ENCODE data around the gene PYY.
A peak's percentile ranks its signal among the peaks of the same experiment; 100 is the strongest.
"Not testable (repeated sequence)": the region's sequence is repeated elsewhere in the genome, so short reads cannot be mapped to it uniquely, and the experiment has no call there.

The PYY gene

DNA sequence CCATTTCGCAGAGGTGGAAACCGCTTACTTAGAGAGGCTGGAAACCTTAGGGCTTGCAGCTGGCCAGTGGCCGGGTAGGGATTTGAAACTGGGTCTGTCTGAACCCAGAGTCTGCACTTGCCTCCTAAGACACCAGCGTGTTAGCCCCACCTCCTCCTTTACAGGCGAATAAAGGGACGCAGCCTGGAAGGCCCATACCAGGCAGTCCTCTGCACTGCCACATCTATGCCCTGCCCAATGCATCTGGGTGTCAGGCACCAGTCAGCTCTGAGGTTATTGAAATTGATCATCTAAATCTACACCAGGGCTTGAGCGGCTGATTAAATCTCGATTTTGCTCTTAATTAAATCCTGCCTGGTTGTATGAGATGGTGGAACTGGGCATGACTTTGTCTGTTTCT, 30.8 kb upstream of the PYY start:
- peaks cover 33% of the 10 kb centered on the region for H3K27me3 Mint-ChIP-seq
- H3K36me3 Mint-ChIP-seq, result no peaks in the 10 kb centered on the region
- H3K9me3 Mint-ChIP-seq, result no peaks in the 10 kb centered on the region
- H3K4me1 Mint-ChIP-seq, result peaks cover 4% of the 10 kb centered on the region
- H3K4me3 Mint-ChIP-seq, result peak overlapping the region; percentile 58
- H3K27ac Mint-ChIP-seq, result no peak overlapping the region

- no peak overlapping the region for H3K27ac Mint-ChIP-seq
- H3K36me3 Mint-ChIP-seq, result no peaks in the 10 kb centered on the region
- H3K9me3 Mint-ChIP-seq, result no peaks in the 10 kb centered on the region
- H3K4me3 Mint-ChIP-seq, result peak overlapping the region; percentile 58
- peaks cover 4% of the 10 kb centered on the region for H3K4me1 Mint-ChIP-seq
- peaks cover 33% of the 10 kb centered on the region for H3K27me3 Mint-ChIP-seq
Observed at GRCh38 chr17:43983515-43984411, 30.0 kb upstream of the PYY start.

DNA sequence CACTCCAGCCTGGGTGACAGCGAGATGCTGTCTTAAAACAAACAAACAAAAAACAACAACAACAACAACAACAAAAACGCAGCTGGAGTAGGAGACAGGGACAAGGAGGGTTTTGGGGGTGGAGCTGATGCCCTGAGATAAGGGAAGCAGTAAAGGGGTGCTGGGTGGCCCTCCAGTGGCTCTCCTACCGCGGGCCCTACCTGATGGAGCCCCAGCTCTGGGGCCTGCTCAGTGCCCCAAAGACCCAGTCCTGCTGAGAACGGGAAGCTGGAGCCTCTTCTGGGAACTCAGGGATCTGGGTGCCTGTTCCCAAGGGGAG, 29.4 kb upstream of the PYY start:
- Mint-ChIP-seq H3K27ac (no peak overlapping the region), H3K9me3 (no peaks in the 10 kb centered on the region), H3K4me3 (peak overlapping the region; percentile 33), H3K36me3 (no peaks in the 10 kb centered on the region), H3K27me3 (peaks cover 30% of the 10 kb centered on the region), H3K4me1 (peaks cover 4% of the 10 kb centered on the region)

GRCh38 chr17:43982171-43982570, 28.4 kb upstream of the PYY start:
- H3K27ac Mint-ChIP-seq, result no peak overlapping the region
- H3K9me3 Mint-ChIP-seq, result no peaks in the 10 kb centered on the region
- H3K27me3 Mint-ChIP-seq, result peaks cover 23% of the 10 kb centered on the region
- H3K36me3 Mint-ChIP-seq, result no peaks in the 10 kb centered on the region
- no peak overlapping the region for H3K4me3 Mint-ChIP-seq
- H3K4me1 Mint-ChIP-seq, result peaks cover 4% of the 10 kb centered on the region

GRCh38 chr17:43979671-43980070, 25.9 kb upstream of the PYY start:
- Mint-ChIP-seq H3K4me3 (no peak overlapping the region), H3K4me1 (peaks cover 4% of the 10 kb centered on the region), H3K9me3 (no peaks in the 10 kb centered on the region), H3K27me3 (peaks cover 20% of the 10 kb centered on the region), H3K36me3 (no peaks in the 10 kb centered on the region), H3K27ac (no peak overlapping the region)

DNA sequence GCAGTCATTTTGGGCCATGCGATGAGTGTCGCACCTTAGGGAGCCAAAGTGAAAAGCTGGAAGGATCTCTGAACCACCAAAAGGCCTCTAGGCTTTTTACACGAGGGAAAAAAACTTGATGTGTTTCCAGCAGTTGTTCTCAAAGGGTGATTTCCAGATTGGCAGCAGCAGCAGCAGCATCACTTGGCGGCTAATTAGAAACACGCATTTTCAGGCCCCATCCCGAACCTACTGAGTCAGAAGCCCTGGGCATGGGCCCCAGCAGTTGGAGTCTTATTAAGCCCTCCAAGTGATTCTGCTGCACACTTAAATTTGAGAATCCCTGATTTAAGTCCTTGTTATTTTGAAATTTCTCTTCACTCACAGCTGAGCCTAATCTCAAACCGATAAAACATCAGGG, 25.3 kb upstream of the PYY start:
- H3K4me1 Mint-ChIP-seq, result no peaks in the 10 kb centered on the region
- H3K27ac Mint-ChIP-seq, result no peak overlapping the region
- H3K27me3 Mint-ChIP-seq, result peaks cover 21% of the 10 kb centered on the region
- no peaks in the 10 kb centered on the region for H3K36me3 Mint-ChIP-seq
- no peaks in the 10 kb centered on the region for H3K9me3 Mint-ChIP-seq
- no peak overlapping the region for H3K4me3 Mint-ChIP-seq

GRCh38 chr17:43978078-43978477, 24.3 kb upstream of the PYY start:
- no peak overlapping the region for H3K4me3 Mint-ChIP-seq
- peaks cover 20% of the 10 kb centered on the region for H3K27me3 Mint-ChIP-seq

GRCh38 chr17:43976963-43977837, 23.5 kb upstream of the PYY start:
- Mint-ChIP-seq H3K27me3 (peaks cover 12% of the 10 kb centered on the region), H3K9me3 (no peaks in the 10 kb centered on the region), H3K27ac (no peak overlapping the region), H3K36me3 (no peaks in the 10 kb centered on the region), H3K4me3 (no peak overlapping the region), H3K4me1 (no peaks in the 10 kb centered on the region)

More at GRCh38 chr17:43978078-43978477, 24.3 kb upstream of the PYY start:
- H3K27ac Mint-ChIP-seq, result no peak overlapping the region
- H3K36me3 Mint-ChIP-seq, result no peaks in the 10 kb centered on the region
- no peaks in the 10 kb centered on the region for H3K9me3 Mint-ChIP-seq
- H3K4me1 Mint-ChIP-seq, result no peaks in the 10 kb centered on the region

DNA sequence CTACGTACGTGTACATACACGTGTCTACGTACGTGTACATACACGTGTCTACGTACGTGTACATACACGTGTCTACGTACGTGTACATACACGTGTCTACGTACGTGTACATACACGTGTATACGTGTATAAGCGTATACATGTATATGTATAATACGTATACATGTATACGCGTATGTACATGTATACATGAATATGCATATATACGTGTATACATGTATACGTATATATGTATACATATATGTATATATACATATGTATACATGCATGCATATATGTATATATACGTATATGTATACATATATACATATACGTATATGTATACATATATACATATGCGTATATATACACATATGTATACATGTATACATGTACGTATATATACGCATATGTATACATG, 22.2 kb upstream of the PYY start:
- no peak overlapping the region for H3K4me3 Mint-ChIP-seq
- no peaks in the 10 kb centered on the region for H3K36me3 Mint-ChIP-seq

DNA sequence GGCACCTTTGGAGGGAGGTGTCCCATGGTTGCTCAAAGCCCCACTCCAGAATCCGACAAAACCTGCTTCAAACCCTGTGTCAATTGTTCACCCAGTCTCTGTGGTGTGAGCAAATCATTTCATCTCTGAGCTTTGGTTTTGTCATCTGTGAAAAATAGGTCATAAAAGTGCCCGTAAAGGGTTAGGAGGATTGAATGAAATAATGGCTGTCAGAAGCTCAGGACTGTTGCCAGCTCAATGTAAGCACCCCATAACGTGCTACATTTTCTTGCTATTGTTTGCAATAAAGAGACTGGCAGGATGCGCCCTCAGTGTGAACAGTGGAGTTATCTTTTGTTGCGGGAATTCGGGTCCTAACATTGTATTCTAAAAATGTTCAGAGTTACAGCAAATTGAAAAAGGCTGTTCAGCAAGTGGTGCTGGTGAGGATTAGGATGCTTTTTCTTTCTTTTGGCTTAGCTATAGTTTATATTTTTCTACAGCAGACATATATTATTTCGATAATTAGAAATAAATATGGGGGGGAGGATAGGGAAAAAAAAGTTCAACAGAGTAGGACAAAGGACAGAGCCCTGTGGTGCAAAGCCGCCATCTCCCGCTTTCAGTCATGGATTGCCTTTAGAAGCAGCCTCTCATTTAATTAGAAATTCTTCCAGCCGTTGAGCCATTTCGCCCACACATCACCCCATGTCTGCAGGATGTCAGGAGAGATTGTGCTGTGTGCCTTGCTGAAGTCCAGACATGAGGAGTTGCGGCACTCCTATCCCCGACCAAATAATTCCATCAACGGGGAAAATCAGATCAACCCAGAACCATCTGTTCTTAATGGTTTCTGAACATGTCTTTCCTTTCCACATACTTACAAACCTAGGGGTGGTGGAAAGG, 20.9 kb upstream of the PYY start:
- Mint-ChIP-seq H3K36me3 (no peaks in the 10 kb centered on the region), H3K27ac (no peak overlapping the region), H3K4me3 (no peak overlapping the region), H3K9me3 (no peaks in the 10 kb centered on the region), H3K4me1 (peaks cover 7% of the 10 kb centered on the region), H3K27me3 (peaks cover 4% of the 10 kb centered on the region)

More for the DNA sequence above, 22.2 kb upstream of the PYY start:
- Mint-ChIP-seq H3K27ac (no peak overlapping the region), H3K9me3 (no peaks in the 10 kb centered on the region), H3K4me1 (peaks cover 7% of the 10 kb centered on the region), H3K27me3 (peaks cover 5% of the 10 kb centered on the region)

DNA sequence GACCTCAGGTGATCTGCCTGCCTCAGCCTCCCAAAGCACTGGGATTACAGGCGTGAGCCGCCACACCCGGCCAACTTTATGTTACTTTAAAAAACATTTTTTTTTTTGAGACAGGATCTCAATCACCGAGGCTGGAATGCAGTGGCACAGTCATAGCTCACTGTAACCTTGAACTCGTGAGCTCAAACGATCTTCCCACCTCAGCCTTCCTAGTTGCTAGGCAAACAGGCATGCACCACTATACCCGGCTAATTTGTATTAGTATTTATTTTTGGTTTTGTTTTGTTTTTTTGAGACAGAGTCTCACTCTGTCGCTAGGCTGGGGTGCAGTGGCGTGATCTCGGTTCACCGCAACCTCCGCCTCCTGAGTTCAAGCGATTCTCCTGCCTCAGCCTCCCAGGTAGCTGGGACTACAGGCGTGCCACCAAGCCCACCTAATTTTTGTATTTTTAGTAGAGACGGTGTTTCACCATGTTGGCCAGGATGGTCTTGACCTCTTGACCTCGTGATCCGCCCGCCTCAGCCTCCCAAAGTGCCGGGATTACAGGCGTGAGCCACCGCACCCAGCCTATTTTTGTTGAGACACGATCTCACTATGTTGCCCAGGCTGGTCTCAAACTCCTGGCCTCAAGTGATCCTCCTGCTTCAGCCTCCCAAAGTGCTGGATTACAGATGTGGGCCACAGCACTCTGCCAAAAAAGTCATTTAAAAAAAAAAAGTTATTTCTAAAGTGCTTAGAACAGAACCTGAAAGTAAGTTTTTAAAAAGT, 18.9 kb upstream of the PYY start:
- H3K27me3 Mint-ChIP-seq, H3K4me3 Mint-ChIP-seq, H3K27ac Mint-ChIP-seq, H3K9me3 Mint-ChIP-seq, H3K4me1 Mint-ChIP-seq, H3K36me3 Mint-ChIP-seq: not testable (repeated sequence)

- not testable (repeated sequence) for H3K36me3 Mint-ChIP-seq, H3K9me3 Mint-ChIP-seq
Observed at GRCh38 chr17:43971436-43971835, 17.7 kb upstream of the PYY start.

DNA sequence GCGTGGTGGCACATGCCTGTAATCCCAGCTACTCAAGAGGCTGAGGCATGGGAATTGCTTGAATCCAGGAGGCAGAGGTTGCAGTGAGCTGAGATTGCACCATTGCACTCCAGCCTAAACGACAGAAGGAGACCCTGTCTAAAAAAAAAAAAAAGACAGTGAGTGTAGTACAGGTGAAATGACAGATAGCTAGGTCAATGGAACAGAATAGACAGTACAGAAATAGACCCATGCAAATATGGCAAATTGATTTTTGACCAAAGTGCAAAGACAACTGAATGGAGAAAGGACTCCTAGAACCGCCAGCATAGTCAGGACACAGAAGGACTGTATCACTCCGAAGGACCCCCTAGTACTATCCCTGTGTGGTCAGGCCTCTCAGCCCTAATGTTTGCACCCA, 16.6 kb upstream of the PYY start:
- no peak overlapping the region for H3K27ac Mint-ChIP-seq
- H3K27me3 Mint-ChIP-seq, result peaks cover 2% of the 10 kb centered on the region
- H3K4me1 Mint-ChIP-seq, result peaks cover 7% of the 10 kb centered on the region
- no peaks in the 10 kb centered on the region for H3K9me3 Mint-ChIP-seq
- no peaks in the 10 kb centered on the region for H3K36me3 Mint-ChIP-seq
- H3K4me3 Mint-ChIP-seq, result no peak overlapping the region

More at GRCh38 chr17:43971436-43971835, 17.7 kb upstream of the PYY start:
- H3K4me3 Mint-ChIP-seq, H3K27ac Mint-ChIP-seq, H3K4me1 Mint-ChIP-seq, H3K27me3 Mint-ChIP-seq: not testable (repeated sequence)

DNA sequence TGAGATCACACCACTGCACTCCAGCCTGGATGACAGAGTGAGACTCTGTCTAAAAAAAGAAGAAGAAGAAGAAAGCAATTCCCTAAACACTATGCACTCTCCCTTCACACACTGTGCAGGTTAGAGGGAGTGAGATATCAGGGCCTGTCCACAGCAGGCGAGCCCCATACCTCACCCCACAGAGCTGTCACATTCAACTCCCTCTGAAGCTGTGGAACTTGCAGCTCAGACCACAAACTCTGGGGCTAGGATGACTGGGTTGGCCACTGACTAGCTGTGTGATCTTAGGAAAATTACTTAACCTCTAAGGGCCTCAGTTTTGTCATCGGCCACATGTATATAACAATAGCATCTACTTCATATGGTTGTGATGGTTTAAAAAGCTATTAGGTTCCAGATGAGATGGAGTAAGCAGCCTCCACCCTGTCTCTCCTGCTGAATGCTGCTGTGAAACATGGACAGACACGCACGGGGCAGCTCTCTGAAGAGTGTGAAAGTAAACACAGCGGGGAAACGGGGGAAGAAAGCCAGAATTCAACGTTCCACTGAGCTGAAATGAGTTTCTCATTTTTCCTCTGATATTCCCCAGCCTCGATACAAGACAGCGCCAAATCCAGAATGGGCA, 13.6 kb upstream of the PYY start:
- no peaks in the 10 kb centered on the region for H3K36me3 Mint-ChIP-seq
- no peaks in the 10 kb centered on the region for H3K9me3 Mint-ChIP-seq
- H3K4me1 Mint-ChIP-seq, result peaks cover 7% of the 10 kb centered on the region
- no peaks in the 10 kb centered on the region for H3K27me3 Mint-ChIP-seq
- H3K27ac Mint-ChIP-seq, result no peak overlapping the region
- H3K4me3 Mint-ChIP-seq, result no peak overlapping the region
